GM19397 (cell line): ENCODE data around the gene MAZ.
A peak's percentile ranks its signal among the peaks of the same experiment; 100 is the strongest.
"Not testable (repeated sequence)": the region's sequence is repeated elsewhere in the genome, so short reads cannot be mapped to it uniquely, and the experiment has no call there.

ENCODE experiments used
- ATAC-seq: cut with Tn5 transposase; IDR thresholded peaks from one replicate; pipeline ENCODE4 v1.9.1; 2021; ENCODE audit warnings: mild to moderate bottlenecking, moderate library complexity; ENCODE audit not compliant: unreplicated experiment

MAZ gene

GRCh38 chr16:29784157-29784556 is 22.2 kb upstream of the MAZ start:
- ATAC-seq = no peak

- ATAC-seq = no peak
Measured at GRCh38 chr16:29784901-29785500, 21.3 kb upstream of the MAZ start.

- not testable (repeated sequence) for ATAC-seq
Measured at GRCh38 chr16:29787155-29787554, 19.2 kb upstream of the MAZ start.

GRCh38 chr16:29789775-29790182 is 16.6 kb upstream of the MAZ start:
- no peak for ATAC-seq

- ATAC-seq = peak; percentile 91
Measured at GRCh38 chr16:29790183-29790948, 16.0 kb upstream of the MAZ start, which contains the start of gene KIF22. Gene KIF22, plus strand, starts transcription at chr16:29790751. Its CDS starts 9 bp downstream, at chr16:29790760.

- peak; percentile 6 for ATAC-seq
Measured at GRCh38 chr16:29790949-29791844, 15.1 kb upstream of the MAZ start.

GRCh38 chr16:29791845-29792807 is 14.2 kb upstream of the MAZ start:
- ATAC-seq = no peak

- not testable (repeated sequence) for ATAC-seq
Measured at GRCh38 chr16:29793153-29793552, 13.2 kb upstream of the MAZ start.

GRCh38 chr16:29794231-29794710 is 12.1 kb upstream of the MAZ start:
- ATAC-seq = no peak

- ATAC-seq = no peak
Measured at GRCh38 chr16:29802416-29802935, 3.9 kb upstream of the MAZ start.

GRCh38 chr16:29804020-29804419 is 2.3 kb upstream of the MAZ start:
- no peak for ATAC-seq

- ATAC-seq = no peak
Measured at GRCh38 chr16:29804455-29805231, 1.7 kb upstream of the MAZ start.

GRCh38 chr16:29805232-29806098 is 864 bp upstream of the MAZ start:
- ATAC-seq = peak; percentile 59

- ATAC-seq = no peak
Measured at GRCh38 chr16:29806641-29807425, 504 bp downstream of the MAZ start.

GRCh38 chr16:29807426-29808218 is 1.3 kb downstream of the MAZ start:
- no peak for ATAC-seq

GRCh38 chr16:29808219-29808900 is 2.0 kb downstream of the MAZ start:
- no peak for ATAC-seq
